ENCODE results near the gene BRI3. TPM values are rescaled to one million over a fixed set of nuclear protein-coding genes. Genes with fewer than 3 reads are reported as not detected.
A peak's percentile ranks its signal among the peaks of the same experiment; 100 is the strongest.

BRI3 gene
- total and polyA plus RNA-seq, 2 of the 8 experiments (the other 6 are each of a cell fraction or from before 2014, with no cell fraction given) = 77.5 to 93.4 TPM

DNA sequence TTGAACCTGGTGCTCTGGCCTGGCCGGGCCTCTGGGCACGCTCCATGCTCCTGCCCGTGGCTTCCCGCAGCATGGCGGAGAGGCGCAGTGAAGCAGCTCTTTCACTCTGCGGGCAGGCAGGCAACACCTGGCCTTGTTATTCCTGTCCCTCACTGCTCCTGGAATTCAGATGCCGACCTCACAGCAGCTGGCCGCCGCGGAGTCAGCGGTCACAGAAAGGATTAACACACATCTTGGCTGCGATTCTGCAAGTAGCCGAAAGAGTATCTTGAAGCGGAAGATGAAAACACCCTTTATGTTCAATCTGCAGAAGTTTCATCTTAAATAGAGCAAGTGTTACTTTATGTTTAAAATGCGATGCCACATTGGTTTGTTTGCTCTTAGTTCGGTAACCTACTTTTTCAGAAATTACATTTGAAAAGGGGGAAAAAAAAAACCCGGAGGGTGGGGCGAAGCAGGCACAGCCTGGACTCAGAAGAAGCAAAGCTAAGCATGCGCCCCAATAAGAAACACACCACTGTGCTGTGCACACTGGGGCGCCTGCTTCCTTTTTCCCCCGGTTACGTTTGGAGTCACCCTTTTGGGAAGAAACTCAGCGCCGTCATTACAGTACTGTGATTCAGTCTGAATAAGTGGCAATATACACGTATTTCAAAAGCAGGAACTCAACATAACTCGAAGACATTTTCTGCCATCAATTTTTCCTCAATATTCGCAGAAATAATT, 42.3 kb downstream of the BRI3 start (continued):
- TF ChIP-seq, protein P1, sequence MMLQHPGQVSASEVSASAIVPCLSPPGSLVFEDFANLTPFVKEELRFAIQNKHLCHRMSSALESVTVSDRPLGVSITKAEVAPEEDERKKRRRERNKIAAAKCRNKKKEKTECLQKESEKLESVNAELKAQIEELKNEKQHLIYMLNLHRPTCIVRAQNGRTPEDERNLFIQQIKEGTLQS (IDR thresholded peaks at IDR 0.05; ENCODE audit: insufficient read depth, low read depth, low read length) = no peak
- TF ChIP-seq BACH1 (IDR thresholded peaks at IDR 0.05; ENCODE audit: low read length) (no peak), POU5F1 (IDR thresholded peaks at IDR 0.05; ENCODE audit: low read depth, low read length) (no peak), HDAC6 (IDR thresholded peaks at IDR 0.05; ENCODE audit: low read depth, low read length) (no peak), CEBPB (IDR thresholded peaks at IDR 0.05; ENCODE audit: low read depth, low read length) (peak; percentile 5; the same call in 1 of the 2 replicates), JUN (IDR thresholded peaks at IDR 0.05; ENCODE audit: low read depth, low read length) (no peak), FOSL1 (IDR thresholded peaks at IDR 0.05; ENCODE audit: insufficient read depth, low read depth, low read length) (no peak), SP4 (IDR thresholded peaks at IDR 0.05; ENCODE audit: low read length) (peak; percentile 45; the same call in 1 of the 2 replicates), JUND (IDR thresholded peaks at IDR 0.05; ENCODE audit: low read length) (no peak), POLR2AphosphoS5 (IDR thresholded peaks at IDR 0.05; ENCODE audit: low read depth, low read length) (peak; percentile 76; the same call in 1 of the 2 replicates), BRCA1 (IDR thresholded peaks at IDR 0.05; ENCODE audit: low read depth, low read length) (no peak), KDM1A (IDR thresholded peaks at IDR 0.05; ENCODE audit: borderline replicate concordance, low read length) (no peak), RBBP5 (IDR thresholded peaks at IDR 0.05; ENCODE audit: borderline replicate concordance, low read depth, low read length) (no peak; the same call in 1 of the 2 replicates), KDM5A (IDR thresholded peaks at IDR 0.05; ENCODE audit: low read length) (no peak), RFX5 (IDR thresholded peaks at IDR 0.05; ENCODE audit: borderline replicate concordance, low read depth, low read length) (no peak), CHD1 (IDR thresholded peaks at IDR 0.05; ENCODE audit: low read depth, low read length) (no peak), MAFK (IDR thresholded peaks at IDR 0.05; ENCODE audit: low read depth, low read length) (no peak), ASH2L (IDR thresholded peaks at IDR 0.05; ENCODE audit: low read length) (peak; percentile 64), EZH2 (IDR thresholded peaks at IDR 0.05; ENCODE audit: low read depth, low read length, severe bottlenecking) (no peak), NRF1 (IDR thresholded peaks at IDR 0.05; ENCODE audit: low read depth, low read length) (no peak), POLR2A (IDR thresholded peaks at IDR 0.05; ENCODE audit: control extremely low read depth in 1 of 2, low read depth in 2 of 2, low read length in 2 of 2) (peak in 1 of 2 experiments; percentile 67; a peak in 2 of 3 replicates), SIRT6 (IDR thresholded peaks at IDR 0.05; ENCODE audit: low read length) (no peak), TAF1 (IDR thresholded peaks at IDR 0.05; ENCODE audit: low read depth, low read length) (peak; percentile 59)
- TF ChIP-seq, protein P2, sequence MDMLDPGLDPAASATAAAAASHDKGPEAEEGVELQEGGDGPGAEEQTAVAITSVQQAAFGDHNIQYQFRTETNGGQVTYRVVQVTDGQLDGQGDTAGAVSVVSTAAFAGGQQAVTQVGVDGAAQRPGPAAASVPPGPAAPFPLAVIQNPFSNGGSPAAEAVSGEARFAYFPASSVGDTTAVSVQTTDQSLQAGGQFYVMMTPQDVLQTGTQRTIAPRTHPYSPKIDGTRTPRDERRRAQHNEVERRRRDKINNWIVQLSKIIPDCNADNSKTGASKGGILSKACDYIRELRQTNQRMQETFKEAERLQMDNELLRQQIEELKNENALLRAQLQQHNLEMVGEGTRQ (IDR thresholded peaks at IDR 0.05; ENCODE audit: low read length) = no peak
- TF ChIP-seq, protein P3, sequence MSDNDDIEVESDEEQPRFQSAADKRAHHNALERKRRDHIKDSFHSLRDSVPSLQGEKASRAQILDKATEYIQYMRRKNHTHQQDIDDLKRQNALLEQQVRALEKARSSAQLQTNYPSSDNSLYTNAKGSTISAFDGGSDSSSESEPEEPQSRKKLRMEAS (IDR thresholded peaks at IDR 0.05) = peak; percentile 86
